ENCODE results near the gene PGM1.

DNA sequence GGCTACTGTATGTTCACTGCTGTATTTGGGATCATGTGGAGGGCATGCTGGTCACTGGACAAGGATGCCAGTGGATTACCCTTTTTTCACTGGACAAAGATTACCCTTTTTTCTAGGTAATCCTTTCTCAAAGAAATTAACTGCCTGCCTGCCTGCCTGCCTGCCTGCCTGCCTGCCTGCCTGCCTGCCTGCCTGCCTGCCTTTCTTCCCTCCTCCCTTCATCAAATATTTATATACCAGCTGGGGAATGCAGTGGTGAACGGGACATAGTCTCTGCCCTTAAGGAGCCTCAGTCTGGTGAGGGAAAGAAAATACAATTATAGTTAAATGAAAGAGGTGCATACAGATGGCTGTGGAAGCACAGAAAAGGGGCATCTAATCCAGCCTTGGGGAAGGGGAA is 85.0 kb downstream of the PGM1 start:
- TF ChIP-seq, protein P1, sequence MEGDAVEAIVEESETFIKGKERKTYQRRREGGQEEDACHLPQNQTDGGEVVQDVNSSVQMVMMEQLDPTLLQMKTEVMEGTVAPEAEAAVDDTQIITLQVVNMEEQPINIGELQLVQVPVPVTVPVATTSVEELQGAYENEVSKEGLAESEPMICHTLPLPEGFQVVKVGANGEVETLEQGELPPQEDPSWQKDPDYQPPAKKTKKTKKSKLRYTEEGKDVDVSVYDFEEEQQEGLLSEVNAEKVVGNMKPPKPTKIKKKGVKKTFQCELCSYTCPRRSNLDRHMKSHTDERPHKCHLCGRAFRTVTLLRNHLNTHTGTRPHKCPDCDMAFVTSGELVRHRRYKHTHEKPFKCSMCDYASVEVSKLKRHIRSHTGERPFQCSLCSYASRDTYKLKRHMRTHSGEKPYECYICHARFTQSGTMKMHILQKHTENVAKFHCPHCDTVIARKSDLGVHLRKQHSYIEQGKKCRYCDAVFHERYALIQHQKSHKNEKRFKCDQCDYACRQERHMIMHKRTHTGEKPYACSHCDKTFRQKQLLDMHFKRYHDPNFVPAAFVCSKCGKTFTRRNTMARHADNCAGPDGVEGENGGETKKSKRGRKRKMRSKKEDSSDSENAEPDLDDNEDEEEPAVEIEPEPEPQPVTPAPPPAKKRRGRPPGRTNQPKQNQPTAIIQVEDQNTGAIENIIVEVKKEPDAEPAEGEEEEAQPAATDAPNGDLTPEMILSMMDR (conservative IDR thresholded peaks at IDR 0.05; ENCODE audit: low read depth, low read length): no peak
- no peak for TF ChIP-seq EZH2 (IDR thresholded peaks at IDR 0.05; ENCODE audit: low read length, unreplicated experiment)
- TF ChIP-seq EZH2phosphoT487 (IDR thresholded peaks at IDR 0.05; ENCODE audit: borderline replicate concordance, low read length): no peak

Data from PC-3 (cell line).